Naive B cell (primary cell): ENCODE data around the gene TSHZ1. TPM values are rescaled to one million over a fixed set of nuclear protein-coding genes. Genes with fewer than 3 reads are reported as not detected.

Experiments
- ATAC-seq, 2 donors: fragments of 150-1000 bp; cut with Tn5 transposase; 2 replicates each; pipeline ENCODE4 v1.10.0; 2021; ENCODE audit warnings: low read depth in 2 of 2, mild to moderate bottlenecking in 2 of 2, moderate library complexity in 2 of 2
- DNase-seq: peaks from one replicate; pipeline ENCODE4 v3.0.0; 2022
- H3K27ac Mint-ChIP-seq, 6 donors: one replicate each; pipeline ENCODE4 v1.8.0; 2020 to 2022; ENCODE audit warnings: mild to moderate bottlenecking in 6 of 6, mixed read lengths in 6 of 6, moderate library complexity in 5 of 6, inconsistent platforms in 2 of 6
- H3K27me3 Mint-ChIP-seq, 3 donors: one replicate each; pipeline ENCODE4 v1.8.0; 2021 to 2022; ENCODE audit warnings: mixed read lengths in 3 of 3, mild to moderate bottlenecking in 1 of 3
- H3K36me3 Mint-ChIP-seq, 2 donors: one replicate each; pipeline ENCODE4 v1.8.0; 2020 to 2022; ENCODE audit warnings: mixed read lengths in 2 of 2, inconsistent platforms in 1 of 2, mild to moderate bottlenecking in 1 of 2
- H3K4me1 Mint-ChIP-seq, 3 donors: one replicate each; pipeline ENCODE4 v1.8.0; 2020 to 2022; ENCODE audit warnings: mixed read lengths in 3 of 3, inconsistent platforms in 1 of 3, mild to moderate bottlenecking in 1 of 3, moderate library complexity in 1 of 3
- H3K4me3 Mint-ChIP-seq, 8 donors: one replicate each; pipeline ENCODE4 v1.8.0; 2020 to 2022; ENCODE audit warnings: mild to moderate bottlenecking in 8 of 8, mixed read lengths in 8 of 8, moderate library complexity in 8 of 8, inconsistent platforms in 2 of 8
- H3K9me3 Mint-ChIP-seq, 7 donors: one replicate each; pipeline ENCODE4 v1.8.0; 2020 to 2022; ENCODE audit warnings: mixed read lengths in 7 of 7, mild to moderate bottlenecking in 5 of 7, inconsistent platforms in 2 of 7, moderate library complexity in 1 of 7
- polyA plus RNA-seq, 6 donors: library from polyadenylated mRNA; unstranded; fragments of 300-500 nt; fragmentation: Illumina TruSeq; gene quantifications; one replicate each; pipeline ENCODE4 v1.2.3, GENCODE V29; 2021; ENCODE audit warnings: low read depth in 6 of 6

The TSHZ1 gene
- polyA plus RNA-seq, 6 donors from 2014 or later = 0.41 to 2.2 (median 1.7) TPM

- no peak for ATAC-seq
- H3K27ac Mint-ChIP-seq = no peak overlapping the region
- H3K9me3 Mint-ChIP-seq = no peaks in the 10 kb centered on the region
- no peak for DNase-seq
- no peaks in the 10 kb centered on the region for H3K36me3 Mint-ChIP-seq
- H3K4me3 Mint-ChIP-seq = no peak overlapping the region
- peaks cover 11 to 14% (median 13%) of the 10 kb centered on the region in 3 donors for H3K4me1 Mint-ChIP-seq
- H3K27me3 Mint-ChIP-seq = peaks cover 0 to 5% (median 4%) of the 10 kb centered on the region in 3 donors
Measured at GRCh38 chr18:75222407-75222806, 11.8 kb downstream of the TSHZ1 start.

GRCh38 chr18:75223687-75224347 is 13.2 kb downstream of the TSHZ1 start:
- DNase-seq = no peak
- no peak overlapping the region for H3K4me3 Mint-ChIP-seq

GRCh38 chr18:75226286-75226955 is 15.8 kb downstream of the TSHZ1 start:
- Mint-ChIP-seq H3K27me3 (peaks cover 0 to 12% (median 7%) of the 10 kb centered on the region in 3 donors), H3K27ac (peak overlapping the region in 2 of 6 donors; percentile 46 to 63), H3K9me3 (peaks cover 0 to 2% (median 0%) of the 10 kb centered on the region in 7 donors), H3K4me3 (peak overlapping the region in 3 of 8 donors; percentile 47 to 62 (median 49)), H3K4me1 (peaks cover 14 to 23% (median 20%) of the 10 kb centered on the region in 3 donors), H3K36me3 (peaks cover 0 to 4% of the 10 kb centered on the region in 2 donors)
- DNase-seq (no peak), ATAC-seq (no peak)

More at GRCh38 chr18:75223687-75224347, 13.2 kb downstream of the TSHZ1 start:
- H3K27ac Mint-ChIP-seq = peak overlapping the region in 1 of 6 donors; percentile 62
- H3K36me3 Mint-ChIP-seq = no peaks in the 10 kb centered on the region
- peaks cover 0 to 12% (median 7%) of the 10 kb centered on the region in 3 donors for H3K27me3 Mint-ChIP-seq
- H3K9me3 Mint-ChIP-seq = peaks cover 0 to 2% (median 0%) of the 10 kb centered on the region in 7 donors
- ATAC-seq = no peak
- peaks cover 14 to 20% (median 16%) of the 10 kb centered on the region in 3 donors for H3K4me1 Mint-ChIP-seq

GRCh38 chr18:75226956-75227316 is 16.3 kb downstream of the TSHZ1 start:
- Mint-ChIP-seq H3K4me3 (peak overlapping the region in 2 of 8 donors; percentile 16 to 49), H3K27ac (peak overlapping the region in 3 of 6 donors; percentile 24 to 63 (median 46)), H3K9me3 (peaks cover 0 to 2% (median 0%) of the 10 kb centered on the region in 7 donors), H3K4me1 (peaks cover 14 to 23% (median 20%) of the 10 kb centered on the region in 3 donors), H3K27me3 (peaks cover 0 to 12% (median 7%) of the 10 kb centered on the region in 3 donors), H3K36me3 (peaks cover 0 to 4% of the 10 kb centered on the region in 2 donors)
- ATAC-seq (no peak), DNase-seq (no peak)

GRCh38 chr18:75227535-75228296 is 17.1 kb downstream of the TSHZ1 start:
- Mint-ChIP-seq H3K4me3 (peak overlapping the region in 1 of 8 donors; percentile 1), H3K9me3 (peaks cover 0 to 2% (median 0%) of the 10 kb centered on the region in 7 donors), H3K27me3 (peaks cover 0 to 12% (median 7%) of the 10 kb centered on the region in 3 donors), H3K27ac (peak overlapping the region in 1 of 6 donors; percentile 24), H3K4me1 (peaks cover 14 to 23% (median 20%) of the 10 kb centered on the region in 3 donors), H3K36me3 (peaks cover 0 to 4% of the 10 kb centered on the region in 2 donors)
- ATAC-seq (no peak), DNase-seq (no peak)

GRCh38 chr18:75228967-75229366 is 18.4 kb downstream of the TSHZ1 start:
- Mint-ChIP-seq H3K4me3 (no peak overlapping the region), H3K27ac (no peak overlapping the region), H3K4me1 (peaks cover 14 to 23% (median 20%) of the 10 kb centered on the region in 3 donors), H3K27me3 (peaks cover 0 to 12% (median 7%) of the 10 kb centered on the region in 3 donors), H3K9me3 (peaks cover 0 to 2% (median 0%) of the 10 kb centered on the region in 7 donors), H3K36me3 (peaks cover 0 to 4% of the 10 kb centered on the region in 2 donors)
- DNase-seq (no peak), ATAC-seq (no peak)

- peaks cover 0 to 4% of the 10 kb centered on the region in 2 donors for H3K36me3 Mint-ChIP-seq
- H3K9me3 Mint-ChIP-seq = peaks cover 0 to 2% (median 0%) of the 10 kb centered on the region in 7 donors
- H3K27ac Mint-ChIP-seq = no peak overlapping the region
- H3K4me3 Mint-ChIP-seq = no peak overlapping the region
- no peak for ATAC-seq
- H3K27me3 Mint-ChIP-seq = peaks cover 0 to 12% (median 7%) of the 10 kb centered on the region in 3 donors
- H3K4me1 Mint-ChIP-seq = peaks cover 14 to 23% (median 20%) of the 10 kb centered on the region in 3 donors
- no peak for DNase-seq
Measured at GRCh38 chr18:75229437-75229836, 18.8 kb downstream of the TSHZ1 start.

GRCh38 chr18:75230163-75231052 is 19.8 kb downstream of the TSHZ1 start:
- ATAC-seq = no peak
- Mint-ChIP-seq H3K4me1 (peaks cover 17 to 23% (median 20%) of the 10 kb centered on the region in 3 donors), H3K27me3 (peaks cover 0 to 12% (median 7%) of the 10 kb centered on the region in 3 donors), H3K4me3 (no peak overlapping the region), H3K27ac (no peak overlapping the region), H3K9me3 (peaks cover 0 to 2% (median 0%) of the 10 kb centered on the region in 7 donors), H3K36me3 (peaks cover 0 to 4% of the 10 kb centered on the region in 2 donors)
- DNase-seq = no peak

- ATAC-seq = no peak
- H3K27me3 Mint-ChIP-seq = peaks cover 0 to 12% (median 7%) of the 10 kb centered on the region in 3 donors
- DNase-seq = no peak
- no peak overlapping the region for H3K4me3 Mint-ChIP-seq
- H3K4me1 Mint-ChIP-seq = peaks cover 23 to 30% (median 25%) of the 10 kb centered on the region in 3 donors
- H3K36me3 Mint-ChIP-seq = peaks cover 0 to 4% of the 10 kb centered on the region in 2 donors
- peaks cover 0 to 2% (median 0%) of the 10 kb centered on the region in 7 donors for H3K9me3 Mint-ChIP-seq
- no peak overlapping the region for H3K27ac Mint-ChIP-seq
Measured at GRCh38 chr18:75231053-75231406, 20.4 kb downstream of the TSHZ1 start.

- Mint-ChIP-seq H3K9me3 (no peaks in the 10 kb centered on the region), H3K27me3 (no peaks in the 10 kb centered on the region), H3K27ac (no peak overlapping the region), H3K36me3 (peaks cover 0 to 4% of the 10 kb centered on the region in 2 donors), H3K4me3 (no peak overlapping the region), H3K4me1 (peaks cover 8 to 17% (median 17%) of the 10 kb centered on the region in 3 donors)
- ATAC-seq = no peak
- no peak for DNase-seq
Measured at GRCh38 chr18:75234901-75235300, 24.3 kb downstream of the TSHZ1 start.

- DNase-seq = no peak
- Mint-ChIP-seq H3K4me1 (peaks cover 8 to 19% (median 17%) of the 10 kb centered on the region in 3 donors), H3K27ac (peak overlapping the region in 4 of 6 donors; percentile 42 to 67 (median 54)), H3K36me3 (no peaks in the 10 kb centered on the region), H3K27me3 (no peaks in the 10 kb centered on the region), H3K4me3 (peak overlapping the region in 2 of 8 donors; percentile 43 to 51), H3K9me3 (peaks cover 0 to 3% (median 0%) of the 10 kb centered on the region in 7 donors)
- ATAC-seq = no peak
Measured at GRCh38 chr18:75235896-75236295, 25.3 kb downstream of the TSHZ1 start.

- Mint-ChIP-seq H3K27ac (no peak overlapping the region), H3K9me3 (peaks cover 0 to 3% (median 0%) of the 10 kb centered on the region in 7 donors), H3K27me3 (no peaks in the 10 kb centered on the region), H3K36me3 (no peaks in the 10 kb centered on the region), H3K4me3 (no peak overlapping the region), H3K4me1 (peaks cover 8 to 23% (median 19%) of the 10 kb centered on the region in 3 donors)
- DNase-seq (no peak), ATAC-seq (no peak)
Measured at GRCh38 chr18:75238100-75238499, 27.5 kb downstream of the TSHZ1 start.
